RPMI8226 (cell line): ENCODE results near the gene PDE7B.
"Not testable (repeated sequence)": the region's sequence is repeated elsewhere in the genome, so short reads cannot be mapped to it uniquely, and the experiment has no call there.

Experiments used
- DNase-seq: peaks from one replicate; pipeline ENCODE4 v3.0.0-alpha.2; 2015

PDE7B gene

GRCh38 chr6:136079701-136080565 is 228.4 kb downstream of the PDE7B start:
- no peak for DNase-seq

- DNase-seq, result no peak
Observed at GRCh38 chr6:136083540-136083939, 232.0 kb downstream of the PDE7B start.

- no peak for DNase-seq
Observed at GRCh38 chr6:136084403-136084802, 232.9 kb downstream of the PDE7B start.

GRCh38 chr6:136085370-136086115 is 234.0 kb downstream of the PDE7B start:
- no peak for DNase-seq

- DNase-seq, result no peak
Observed at GRCh38 chr6:136086686-136087085, 235.2 kb downstream of the PDE7B start.

GRCh38 chr6:136087986-136088385 is 236.5 kb downstream of the PDE7B start:
- no peak for DNase-seq

- DNase-seq, result no peak
Observed at GRCh38 chr6:136088693-136089092, 237.2 kb downstream of the PDE7B start.

GRCh38 chr6:136089876-136090275 is 238.4 kb downstream of the PDE7B start:
- no peak for DNase-seq

GRCh38 chr6:136090929-136091328 is 239.4 kb downstream of the PDE7B start:
- no peak for DNase-seq

GRCh38 chr6:136092897-136093296 is 241.4 kb downstream of the PDE7B start:
- DNase-seq, result no peak

GRCh38 chr6:136093835-136094234 is 242.3 kb downstream of the PDE7B start:
- DNase-seq, result no peak

- no peak for DNase-seq
Observed at GRCh38 chr6:136094812-136095211, 243.3 kb downstream of the PDE7B start.

- DNase-seq, result no peak
Observed at GRCh38 chr6:136095986-136096385, 244.5 kb downstream of the PDE7B start.

GRCh38 chr6:136102991-136103688 is 251.6 kb downstream of the PDE7B start:
- DNase-seq, result no peak

- no peak for DNase-seq
Observed at GRCh38 chr6:136103763-136104311, 252.3 kb downstream of the PDE7B start.

GRCh38 chr6:136104556-136104955 is 253.1 kb downstream of the PDE7B start:
- no peak for DNase-seq

- DNase-seq, result not testable (repeated sequence)
Observed at GRCh38 chr6:136105797-136106196, 254.3 kb downstream of the PDE7B start.

GRCh38 chr6:136108361-136108945 is 257.0 kb downstream of the PDE7B start:
- DNase-seq, result no peak

- DNase-seq, result no peak
Observed at GRCh38 chr6:136111831-136112230, 260.3 kb downstream of the PDE7B start.

GRCh38 chr6:136112262-136112661 is 260.8 kb downstream of the PDE7B start:
- no peak for DNase-seq

- no peak for DNase-seq
Observed at GRCh38 chr6:136113736-136114173, 262.3 kb downstream of the PDE7B start.

- no peak for DNase-seq
Observed at GRCh38 chr6:136114661-136115060, 263.2 kb downstream of the PDE7B start.

- no peak for DNase-seq
Observed at GRCh38 chr6:136115941-136116340, 264.4 kb downstream of the PDE7B start.
